OCI-LY7 (cell line): ENCODE results near the gene NTNG2.

ENCODE experiments used
- CTCF ChIP-seq: fragments of 200-600 bp; sonication (generic); conservative IDR thresholded peaks from 2 replicates; pipeline ENCODE4 v1.5.1; 2014; ENCODE audit warnings: mild to moderate bottlenecking, antibody characterized with exemption, low read length, moderate library complexity, mixed read lengths
- EZH2phosphoT487 ChIP-seq: fragments of 200-600 bp; sonication (generic); IDR thresholded peaks from 2 replicates; pipeline ENCODE4 v1.6.1; 2018; ENCODE audit warnings: low read depth, borderline replicate concordance, mild to moderate bottlenecking, mixed run types, antibody characterized with exemption, low read length, moderate library complexity, mixed read lengths

GRCh38 chr9:132167192-132167591 lies 5.3 kb downstream of the NTNG2 start:
- TF ChIP-seq CTCF (no peak), EZH2phosphoT487 (no peak)
